ENCODE data around the gene STK11IP.

The STK11IP gene

DNA sequence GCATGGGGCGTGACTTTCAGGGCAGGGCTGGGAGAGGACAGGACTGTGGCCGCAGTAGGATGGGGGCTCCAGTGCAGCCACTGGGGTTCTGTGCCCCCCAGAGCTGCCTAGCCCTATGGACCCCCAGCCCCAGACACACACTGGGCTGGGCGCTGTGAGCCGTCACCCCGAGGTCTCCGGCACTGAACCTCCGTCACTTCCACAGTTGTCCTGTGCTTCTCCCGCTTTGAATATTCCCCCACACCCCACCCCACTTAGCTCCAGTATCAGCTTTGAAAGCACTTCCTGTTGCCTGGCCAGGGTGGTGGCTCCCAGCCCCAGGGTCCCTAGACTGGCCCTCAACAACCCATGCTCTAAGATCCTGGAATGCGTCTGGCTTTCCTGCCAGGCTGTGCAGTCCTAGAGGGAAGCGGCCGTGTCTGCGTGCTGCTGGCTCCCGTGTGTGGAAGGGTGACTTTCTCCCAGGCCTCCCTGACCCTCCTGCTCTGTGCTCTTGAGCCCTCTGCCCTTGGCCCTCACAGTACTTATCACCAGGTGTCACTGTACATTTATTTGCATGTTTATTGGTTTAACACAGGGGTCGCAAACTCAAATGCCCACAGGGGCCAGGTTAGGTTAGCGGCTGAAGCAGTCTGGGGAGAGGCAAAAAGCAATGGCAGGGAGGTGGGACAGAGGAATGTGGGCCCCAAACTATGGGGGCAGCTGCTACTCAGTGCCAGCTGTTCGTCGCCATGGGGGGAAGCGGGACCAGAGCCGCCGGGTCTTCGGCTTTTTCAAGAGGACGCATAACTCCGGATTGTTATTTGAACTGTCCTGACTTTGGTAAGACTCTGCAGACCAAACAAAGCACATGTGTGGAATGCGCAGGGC lies 36.2 kb upstream of the STK11IP start:
- no peak overlapping the region for H2AFZ ChIP-seq (ENCODE audit: low read depth, low read length, severe bottlenecking)
- no peak overlapping the region for H3K27ac ChIP-seq (ENCODE audit: low read depth, low read length)
- TF ChIP-seq, protein P1, sequence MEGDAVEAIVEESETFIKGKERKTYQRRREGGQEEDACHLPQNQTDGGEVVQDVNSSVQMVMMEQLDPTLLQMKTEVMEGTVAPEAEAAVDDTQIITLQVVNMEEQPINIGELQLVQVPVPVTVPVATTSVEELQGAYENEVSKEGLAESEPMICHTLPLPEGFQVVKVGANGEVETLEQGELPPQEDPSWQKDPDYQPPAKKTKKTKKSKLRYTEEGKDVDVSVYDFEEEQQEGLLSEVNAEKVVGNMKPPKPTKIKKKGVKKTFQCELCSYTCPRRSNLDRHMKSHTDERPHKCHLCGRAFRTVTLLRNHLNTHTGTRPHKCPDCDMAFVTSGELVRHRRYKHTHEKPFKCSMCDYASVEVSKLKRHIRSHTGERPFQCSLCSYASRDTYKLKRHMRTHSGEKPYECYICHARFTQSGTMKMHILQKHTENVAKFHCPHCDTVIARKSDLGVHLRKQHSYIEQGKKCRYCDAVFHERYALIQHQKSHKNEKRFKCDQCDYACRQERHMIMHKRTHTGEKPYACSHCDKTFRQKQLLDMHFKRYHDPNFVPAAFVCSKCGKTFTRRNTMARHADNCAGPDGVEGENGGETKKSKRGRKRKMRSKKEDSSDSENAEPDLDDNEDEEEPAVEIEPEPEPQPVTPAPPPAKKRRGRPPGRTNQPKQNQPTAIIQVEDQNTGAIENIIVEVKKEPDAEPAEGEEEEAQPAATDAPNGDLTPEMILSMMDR (IDR thresholded peaks at IDR 0.05; ENCODE audit: insufficient read depth, low read length, poor library complexity, severe bottlenecking): no peak
- TF ChIP-seq EZH2phosphoT487 (conservative IDR thresholded peaks at IDR 0.05; ENCODE audit: low read length): no peak
- no peak overlapping the region for H3K4me3 ChIP-seq (ENCODE audit: insufficient read depth, low read length, poor library complexity, severe bottlenecking)
- H3K36me3 ChIP-seq (ENCODE audit: low read length): no peaks in the 10 kb centered on the region
- H4K20me1 ChIP-seq (ENCODE audit: low read depth, low read length): no peaks in the 10 kb centered on the region
- H3F3A ChIP-seq (ENCODE audit: insufficient read depth): no peaks in the 10 kb centered on the region
- no peak overlapping the region for H3K9ac ChIP-seq (ENCODE audit: low read length)
- no peaks in the 10 kb centered on the region for H3K79me2 ChIP-seq (ENCODE audit: insufficient read depth, low read length)
- no peak overlapping the region for H3K4me2 ChIP-seq (ENCODE audit: low read depth, low read length, poor library complexity, severe bottlenecking)
- no peaks in the 10 kb centered on the region for H3K27me3 ChIP-seq (ENCODE audit: low read length)
- H3K9me3 ChIP-seq (ENCODE audit: insufficient read depth, low read length): no peaks in the 10 kb centered on the region
- H3K9me2 ChIP-seq (replicated peaks; ENCODE audit: insufficient read depth, low read length): no peaks in the 10 kb centered on the region

DNA sequence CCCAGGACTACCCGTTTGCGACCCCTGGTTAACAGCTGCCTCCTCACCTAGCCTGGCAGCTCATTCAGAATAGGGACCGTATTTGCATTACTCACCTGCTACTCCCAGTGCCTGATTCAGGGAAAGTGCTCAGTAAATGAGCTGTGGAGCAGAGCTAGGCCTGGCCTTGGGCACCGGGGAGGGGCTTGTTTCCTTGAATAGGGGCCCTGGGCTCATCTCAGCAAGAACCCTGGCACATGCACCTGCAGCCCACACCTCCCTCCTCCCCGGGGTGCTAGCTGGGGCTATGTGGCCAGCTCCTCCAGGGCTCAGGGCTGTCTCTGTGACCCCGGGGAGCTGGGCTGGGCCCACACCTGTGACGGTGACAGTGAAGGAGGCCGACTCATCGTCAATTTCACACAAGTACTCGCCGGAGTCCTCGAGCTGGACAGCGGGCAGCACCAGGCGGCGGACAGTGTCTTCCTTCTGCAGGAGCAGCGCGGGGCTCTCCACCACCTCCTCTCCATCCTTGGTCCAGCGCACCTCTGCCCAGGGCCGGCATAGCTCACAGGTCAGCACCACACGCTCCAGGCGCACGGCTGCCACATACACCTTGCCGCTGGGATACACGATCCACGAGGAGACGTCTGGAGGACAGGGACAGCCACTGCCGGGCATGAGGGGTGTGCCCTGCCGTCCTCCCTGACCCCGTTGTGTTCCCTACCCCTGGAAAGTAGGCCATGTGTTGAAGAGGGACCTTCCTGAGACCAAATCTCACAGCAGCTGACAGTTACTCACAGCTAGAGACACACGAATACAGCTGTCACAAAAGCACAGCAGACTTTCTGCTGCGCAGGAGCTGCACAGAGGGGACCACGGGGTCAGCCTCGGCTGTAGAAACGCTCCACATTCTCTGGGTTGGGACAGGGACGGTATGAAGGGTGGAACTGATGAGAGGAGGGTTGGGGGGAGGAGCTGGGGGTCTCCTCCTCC lies 35.3 kb upstream of the STK11IP start:
- no peak overlapping the region for H3K4me3 ChIP-seq (ENCODE audit: insufficient read depth, low read length, poor library complexity, severe bottlenecking)
- TF ChIP-seq EZH2phosphoT487 (conservative IDR thresholded peaks at IDR 0.05; ENCODE audit: low read length): no peak
- no peak overlapping the region for H3K4me2 ChIP-seq (ENCODE audit: low read depth, low read length, poor library complexity, severe bottlenecking)
- no peaks in the 10 kb centered on the region for H3F3A ChIP-seq (ENCODE audit: insufficient read depth)
- H3K9me2 ChIP-seq (replicated peaks; ENCODE audit: insufficient read depth, low read length): no peaks in the 10 kb centered on the region
- H2AFZ ChIP-seq (ENCODE audit: low read depth, low read length, severe bottlenecking): no peak overlapping the region
- H4K20me1 ChIP-seq (ENCODE audit: low read depth, low read length): no peaks in the 10 kb centered on the region
- no peaks in the 10 kb centered on the region for H3K36me3 ChIP-seq (ENCODE audit: low read length)
- no peak overlapping the region for H3K9ac ChIP-seq (ENCODE audit: low read length)
- H3K27ac ChIP-seq (ENCODE audit: low read depth, low read length): no peak overlapping the region
- no peaks in the 10 kb centered on the region for H3K79me2 ChIP-seq (ENCODE audit: insufficient read depth, low read length)
- no peaks in the 10 kb centered on the region for H3K9me3 ChIP-seq (ENCODE audit: insufficient read depth, low read length)
- no peaks in the 10 kb centered on the region for H3K27me3 ChIP-seq (ENCODE audit: low read length)

DNA sequence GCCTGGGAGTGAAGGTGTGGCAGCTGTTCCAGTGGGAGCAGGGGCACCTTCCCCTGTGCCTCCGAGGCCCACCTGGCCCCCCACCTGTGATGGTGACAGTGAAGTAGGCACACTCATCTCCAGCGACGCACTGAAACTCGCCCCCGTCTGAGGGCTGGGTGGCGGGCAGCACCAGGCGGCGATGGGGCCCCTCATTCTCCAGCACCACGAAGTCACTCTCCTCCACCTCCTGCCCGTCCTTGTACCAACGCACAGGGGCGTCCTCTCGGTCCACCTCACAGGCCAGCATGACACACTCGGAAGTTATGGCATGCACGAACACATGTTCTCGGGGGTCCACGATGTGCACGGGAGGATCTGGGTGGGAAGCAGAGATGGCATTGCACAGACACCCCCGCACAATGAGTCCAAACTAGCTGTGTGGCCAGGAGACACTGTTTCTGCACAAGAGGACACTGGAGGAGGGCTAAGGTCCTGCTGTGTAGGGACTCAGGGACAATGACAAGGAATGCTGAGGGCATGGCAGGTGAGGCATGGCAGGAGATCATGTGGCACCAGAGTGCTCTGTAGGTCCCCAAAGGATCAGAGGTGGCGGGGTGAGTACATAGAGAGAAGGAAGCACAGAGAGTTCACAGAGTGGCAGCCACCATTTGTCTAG lies 34.3 kb upstream of the STK11IP start:
- H3K27ac ChIP-seq (ENCODE audit: low read depth, low read length): no peak overlapping the region
- H3K9me3 ChIP-seq (ENCODE audit: insufficient read depth, low read length): no peaks in the 10 kb centered on the region
- H3K9me2 ChIP-seq (replicated peaks; ENCODE audit: insufficient read depth, low read length): no peaks in the 10 kb centered on the region
- no peak overlapping the region for H3K4me3 ChIP-seq (ENCODE audit: insufficient read depth, low read length, poor library complexity, severe bottlenecking)
- H2AFZ ChIP-seq (ENCODE audit: low read depth, low read length, severe bottlenecking): no peak overlapping the region
- no peaks in the 10 kb centered on the region for H3K27me3 ChIP-seq (ENCODE audit: low read length)
- TF ChIP-seq, protein P1 (IDR thresholded peaks at IDR 0.05; ENCODE audit: insufficient read depth, low read length, poor library complexity, severe bottlenecking): no peak
- TF ChIP-seq EZH2phosphoT487 (conservative IDR thresholded peaks at IDR 0.05; ENCODE audit: low read length): no peak
- H3K36me3 ChIP-seq (ENCODE audit: low read length): no peaks in the 10 kb centered on the region
- no peaks in the 10 kb centered on the region for H3K79me2 ChIP-seq (ENCODE audit: insufficient read depth, low read length)
- H4K20me1 ChIP-seq (ENCODE audit: low read depth, low read length): no peaks in the 10 kb centered on the region
- no peak overlapping the region for H3K4me2 ChIP-seq (ENCODE audit: low read depth, low read length, poor library complexity, severe bottlenecking)
- H3K9ac ChIP-seq (ENCODE audit: low read length): no peak overlapping the region
- no peaks in the 10 kb centered on the region for H3F3A ChIP-seq (ENCODE audit: insufficient read depth)
